ENCODE data around the gene SLC25A23.
A peak's percentile ranks its signal among the peaks of the same experiment; 100 is the strongest.

Gene SLC25A23

GRCh38 chr19:6484230-6484629, 24.6 kb upstream of the SLC25A23 start:
- H3K36me3 ChIP-seq (ENCODE audit: control insufficient read depth in 2 of 2, insufficient read depth in 1 of 2, low read length in 2 of 2) = no peaks in the 10 kb centered on the region
- POLR2A ChIA-PET = no interaction called here
- CTCF ChIA-PET = no interaction called here
- no peak overlapping the region for H3K27ac ChIP-seq (ENCODE audit: extremely low read depth, low read depth, low read length)
- H3K4me3 ChIP-seq (ENCODE audit: low read depth, low read length) = no peak overlapping the region
- H3K9me3 ChIP-seq (ENCODE audit: control insufficient read depth, insufficient read depth, low read depth, low read length) = no peaks in the 10 kb centered on the region
- 0 out of 2 replicates have a peak, but pooled peaks have one; percentile 48 for TF ChIP-seq ZNF18 (tag by site-specific recombination; IDR thresholded peaks at IDR 0.05)
- no peak for TF ChIP-seq ZNF670 (tag by site-specific recombination; IDR thresholded peaks at IDR 0.05; ENCODE audit: low read depth)
- no peaks in the 10 kb centered on the region for H3K4me1 ChIP-seq (ENCODE audit: control insufficient read depth, insufficient read depth, low read length)

GRCh38 chr19:6483235-6483634, 23.6 kb upstream of the SLC25A23 start:
- no peaks in the 10 kb centered on the region for H3K4me1 ChIP-seq (ENCODE audit: control insufficient read depth, insufficient read depth, low read length)
- TF ChIP-seq, protein P1, sequence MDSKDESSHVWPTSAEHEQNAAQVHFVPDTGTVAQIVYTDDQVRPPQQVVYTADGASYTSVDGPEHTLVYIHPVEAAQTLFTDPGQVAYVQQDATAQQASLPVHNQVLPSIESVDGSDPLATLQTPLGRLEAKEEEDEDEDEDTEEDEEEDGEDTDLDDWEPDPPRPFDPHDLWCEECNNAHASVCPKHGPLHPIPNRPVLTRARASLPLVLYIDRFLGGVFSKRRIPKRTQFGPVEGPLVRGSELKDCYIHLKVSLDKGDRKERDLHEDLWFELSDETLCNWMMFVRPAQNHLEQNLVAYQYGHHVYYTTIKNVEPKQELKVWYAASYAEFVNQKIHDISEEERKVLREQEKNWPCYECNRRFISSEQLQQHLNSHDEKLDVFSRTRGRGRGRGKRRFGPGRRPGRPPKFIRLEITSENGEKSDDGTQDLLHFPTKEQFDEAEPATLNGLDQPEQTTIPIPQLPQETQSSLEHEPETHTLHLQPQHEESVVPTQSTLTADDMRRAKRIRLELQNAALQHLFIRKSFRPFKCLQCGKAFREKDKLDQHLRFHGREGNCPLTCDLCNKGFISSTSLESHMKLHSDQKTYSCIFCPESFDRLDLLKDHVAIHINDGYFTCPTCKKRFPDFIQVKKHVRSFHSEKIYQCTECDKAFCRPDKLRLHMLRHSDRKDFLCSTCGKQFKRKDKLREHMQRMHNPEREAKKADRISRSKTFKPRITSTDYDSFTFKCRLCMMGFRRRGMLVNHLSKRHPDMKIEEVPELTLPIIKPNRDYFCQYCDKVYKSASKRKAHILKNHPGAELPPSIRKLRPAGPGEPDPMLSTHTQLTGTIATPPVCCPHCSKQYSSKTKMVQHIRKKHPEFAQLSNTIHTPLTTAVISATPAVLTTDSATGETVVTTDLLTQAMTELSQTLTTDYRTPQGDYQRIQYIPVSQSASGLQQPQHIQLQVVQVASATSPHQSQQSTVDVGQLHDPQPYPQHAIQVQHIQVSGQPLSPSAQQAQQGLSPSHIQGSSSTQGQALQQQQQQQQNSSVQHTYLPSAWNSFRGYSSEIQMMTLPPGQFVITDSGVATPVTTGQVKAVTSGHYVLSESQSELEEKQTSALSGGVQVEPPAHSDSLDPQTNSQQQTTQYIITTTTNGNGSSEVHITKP (tag by site-specific recombination; IDR thresholded peaks at IDR 0.05) = 0 out of 2 replicates have a peak, but pooled peaks have one; percentile 16
- TF ChIP-seq, protein P2, sequence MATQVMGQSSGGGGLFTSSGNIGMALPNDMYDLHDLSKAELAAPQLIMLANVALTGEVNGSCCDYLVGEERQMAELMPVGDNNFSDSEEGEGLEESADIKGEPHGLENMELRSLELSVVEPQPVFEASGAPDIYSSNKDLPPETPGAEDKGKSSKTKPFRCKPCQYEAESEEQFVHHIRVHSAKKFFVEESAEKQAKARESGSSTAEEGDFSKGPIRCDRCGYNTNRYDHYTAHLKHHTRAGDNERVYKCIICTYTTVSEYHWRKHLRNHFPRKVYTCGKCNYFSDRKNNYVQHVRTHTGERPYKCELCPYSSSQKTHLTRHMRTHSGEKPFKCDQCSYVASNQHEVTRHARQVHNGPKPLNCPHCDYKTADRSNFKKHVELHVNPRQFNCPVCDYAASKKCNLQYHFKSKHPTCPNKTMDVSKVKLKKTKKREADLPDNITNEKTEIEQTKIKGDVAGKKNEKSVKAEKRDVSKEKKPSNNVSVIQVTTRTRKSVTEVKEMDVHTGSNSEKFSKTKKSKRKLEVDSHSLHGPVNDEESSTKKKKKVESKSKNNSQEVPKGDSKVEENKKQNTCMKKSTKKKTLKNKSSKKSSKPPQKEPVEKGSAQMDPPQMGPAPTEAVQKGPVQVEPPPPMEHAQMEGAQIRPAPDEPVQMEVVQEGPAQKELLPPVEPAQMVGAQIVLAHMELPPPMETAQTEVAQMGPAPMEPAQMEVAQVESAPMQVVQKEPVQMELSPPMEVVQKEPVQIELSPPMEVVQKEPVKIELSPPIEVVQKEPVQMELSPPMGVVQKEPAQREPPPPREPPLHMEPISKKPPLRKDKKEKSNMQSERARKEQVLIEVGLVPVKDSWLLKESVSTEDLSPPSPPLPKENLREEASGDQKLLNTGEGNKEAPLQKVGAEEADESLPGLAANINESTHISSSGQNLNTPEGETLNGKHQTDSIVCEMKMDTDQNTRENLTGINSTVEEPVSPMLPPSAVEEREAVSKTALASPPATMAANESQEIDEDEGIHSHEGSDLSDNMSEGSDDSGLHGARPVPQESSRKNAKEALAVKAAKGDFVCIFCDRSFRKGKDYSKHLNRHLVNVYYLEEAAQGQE (tag by site-specific recombination; IDR thresholded peaks at IDR 0.05) = no peak
- TF ChIP-seq, protein P3, sequence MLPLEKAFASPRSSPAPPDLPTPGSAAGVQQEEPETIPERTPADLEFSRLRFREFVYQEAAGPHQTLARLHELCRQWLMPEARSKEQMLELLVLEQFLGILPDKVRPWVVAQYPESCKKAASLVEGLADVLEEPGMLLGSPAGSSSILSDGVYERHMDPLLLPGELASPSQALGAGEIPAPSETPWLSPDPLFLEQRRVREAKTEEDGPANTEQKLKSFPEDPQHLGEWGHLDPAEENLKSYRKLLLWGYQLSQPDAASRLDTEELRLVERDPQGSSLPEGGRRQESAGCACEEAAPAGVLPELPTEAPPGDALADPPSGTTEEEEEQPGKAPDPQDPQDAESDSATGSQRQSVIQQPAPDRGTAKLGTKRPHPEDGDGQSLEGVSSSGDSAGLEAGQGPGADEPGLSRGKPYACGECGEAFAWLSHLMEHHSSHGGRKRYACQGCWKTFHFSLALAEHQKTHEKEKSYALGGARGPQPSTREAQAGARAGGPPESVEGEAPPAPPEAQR (tag by site-specific recombination; IDR thresholded peaks at IDR 0.05) = no peak
- TF ChIP-seq ZIC2 (tag by site-specific recombination; IDR thresholded peaks at IDR 0.05) (peak; percentile 89), ZNF544 (tag by site-specific recombination; IDR thresholded peaks at IDR 0.05) (no peak), GLIS1 (tag by site-specific recombination; IDR thresholded peaks at IDR 0.05) (peak; percentile 53; the same call in 1 of the 2 replicates)
- no peaks in the 10 kb centered on the region for H3K36me3 ChIP-seq (ENCODE audit: control insufficient read depth in 2 of 2, insufficient read depth in 1 of 2, low read length in 2 of 2)
- H3K4me3 ChIP-seq (ENCODE audit: low read depth, low read length) = no peak overlapping the region
- POLR2A ChIA-PET = interaction anchor here (0.7 kb wide), 1 partner anchor 15 kb away, joined by 4 read pairs; no protein-coding TSS in a partner anchor
- no peaks in the 10 kb centered on the region for H3K9me3 ChIP-seq (ENCODE audit: control insufficient read depth, insufficient read depth, low read depth, low read length)
- CTCF ChIA-PET = interaction anchor here (1.0 to 1.3 kb wide), 2 partner anchors 10 to 110 kb away, joined by 3 to 4 read pairs; partner anchors contain the start of gene ALKBH7
- H3K27ac ChIP-seq (ENCODE audit: extremely low read depth, low read depth, low read length) = no peak overlapping the region

GRCh38 chr19:6482343-6482686, 22.7 kb upstream of the SLC25A23 start:
- no peaks in the 10 kb centered on the region for H3K9me3 ChIP-seq (ENCODE audit: control insufficient read depth, insufficient read depth, low read depth, low read length)
- no peak overlapping the region for H3K27ac ChIP-seq (ENCODE audit: extremely low read depth, low read depth, low read length)
- TF ChIP-seq ZNF777 (tag by site-specific recombination; IDR thresholded peaks at IDR 0.05; ENCODE audit: borderline replicate concordance) = no peak
- no peak for TF ChIP-seq ZNF391 (tag by site-specific recombination; IDR thresholded peaks at IDR 0.05; ENCODE audit: borderline replicate concordance, low read depth)
- no peak for TF ChIP-seq ZBTB20 (tag by site-specific recombination; IDR thresholded peaks at IDR 0.05)
- no peak for TF ChIP-seq HOXA7 (CRISPR knock-in tag; IDR thresholded peaks at IDR 0.05; ENCODE audit: borderline replicate concordance)
- TF ChIP-seq CTCF (tag by site-specific recombination; IDR thresholded peaks at IDR 0.05) = no peak
- TF ChIP-seq PRDM6 (tag by site-specific recombination; IDR thresholded peaks at IDR 0.05) = no peak
- TF ChIP-seq HOXD13 (CRISPR knock-in tag; IDR thresholded peaks at IDR 0.05; ENCODE audit: borderline replicate concordance) = no peak
- TF ChIP-seq TCF7L2 (IDR thresholded peaks at IDR 0.05; ENCODE audit: borderline replicate concordance, low read depth, low read length) = no peak
- no peak for TF ChIP-seq ZNF184 (tag by site-specific recombination; IDR thresholded peaks at IDR 0.05)

More at GRCh38 chr19:6482343-6482686, 22.7 kb upstream of the SLC25A23 start:
- H3K4me3 ChIP-seq (ENCODE audit: low read depth, low read length) = no peak overlapping the region
- no peaks in the 10 kb centered on the region for H3K36me3 ChIP-seq (ENCODE audit: control insufficient read depth in 2 of 2, insufficient read depth in 1 of 2, low read length in 2 of 2)
- CTCF ChIA-PET = interaction anchor here (0.6 to 2.0 kb wide), 8 partner anchors 8 to 285 kb away, joined by 3 to 7 read pairs (median 3); partner anchors contain the start of genes ALKBH7, CLPP and SH2D3A
- H3K4me1 ChIP-seq (ENCODE audit: control insufficient read depth, insufficient read depth, low read length) = no peaks in the 10 kb centered on the region
- POLR2A ChIA-PET = interaction anchor here (0.6 kb wide), 1 partner anchor 170 kb away, joined by 3 read pairs; no protein-coding TSS in a partner anchor

Data from HEK293 (cell line).